Measurements from ENCODE around the gene SLC25A47.
"Not testable (repeated sequence)": the region's sequence is repeated elsewhere in the genome, so short reads cannot be mapped to it uniquely, and the experiment has no call there.

The SLC25A47 gene

GRCh38 chr14:100296729-100297128 is 26.4 kb upstream of the SLC25A47 start:
- not testable (repeated sequence) for H3K9me3 ChIP-seq (ENCODE audit: control insufficient read depth in 2 of 2, low read length in 2 of 2); H3K36me3 ChIP-seq (ENCODE audit: control insufficient read depth in 2 of 2, insufficient read depth in 2 of 2, low read length in 2 of 2); H3K27me3 ChIP-seq (ENCODE audit: control insufficient read depth in 1 of 2, insufficient read depth in 2 of 2, low read length in 2 of 2)
- Histone ChIP-seq H3K27ac (ENCODE audit: low read length) (peak overlapping the region; percentile 85), H3K4me1 (ENCODE audit: control insufficient read depth, insufficient read depth, low read length) (peaks cover 43% of the 10 kb centered on the region), H3K4me3 (ENCODE audit: low read length in 2 of 2) (peak overlapping the region; percentile 49 to 63), H3K9ac (ENCODE audit: low read length in 2 of 2) (peak overlapping the region; percentile 61 to 69)

DNA sequence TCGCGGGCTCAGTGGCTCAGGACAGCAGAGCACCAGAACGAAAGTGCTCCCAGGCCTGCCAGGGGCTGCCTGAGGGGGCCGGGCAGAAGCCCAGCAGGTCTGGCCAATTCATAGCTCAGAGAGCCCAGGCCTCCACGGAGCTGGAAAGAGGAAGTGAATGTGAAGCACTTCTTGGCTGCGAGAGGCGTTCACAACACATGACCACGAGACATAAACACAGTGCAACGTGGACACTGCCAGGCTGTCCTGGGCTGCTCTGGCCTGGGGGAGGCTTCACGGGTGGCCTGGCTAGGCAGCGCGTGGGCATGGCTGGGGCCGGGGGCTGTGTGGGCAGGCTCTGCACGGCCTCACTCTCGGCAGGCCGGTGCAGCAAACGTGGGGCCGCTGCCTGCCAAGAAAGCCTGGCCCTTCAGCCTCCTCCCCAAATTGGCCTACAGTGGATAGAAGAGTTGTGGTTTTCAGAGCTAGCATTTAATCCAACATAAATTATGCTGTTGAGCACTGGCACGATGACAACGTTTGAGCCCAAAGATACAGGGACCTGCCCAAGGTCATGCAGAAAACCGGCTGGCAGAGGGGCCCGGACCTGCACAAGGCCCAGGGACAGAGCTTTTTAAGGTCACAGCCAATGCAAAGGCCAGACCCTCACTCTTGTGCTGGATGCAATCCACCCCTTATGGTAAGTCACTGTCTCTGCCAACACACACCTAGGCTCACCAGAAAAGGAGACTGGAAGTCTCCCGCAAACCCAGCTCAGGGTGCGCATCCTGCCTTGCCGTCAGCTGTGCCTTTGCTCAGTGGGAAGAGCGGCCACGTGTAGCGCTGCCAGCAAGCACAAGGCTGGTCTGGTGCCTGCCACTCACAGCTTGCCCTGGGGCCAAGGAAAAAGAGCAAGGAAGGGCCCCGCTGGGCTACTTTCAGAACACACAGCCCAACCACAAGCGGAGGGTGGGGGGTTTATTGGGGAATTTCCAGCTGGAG is 25.5 kb upstream of the SLC25A47 start:
- peaks cover 0 to 3% of the 10 kb centered on the region in 2 donors for H3K36me3 ChIP-seq (ENCODE audit: control insufficient read depth in 2 of 2, insufficient read depth in 2 of 2, low read length in 2 of 2)
- H3K4me1 ChIP-seq (ENCODE audit: control insufficient read depth, insufficient read depth, low read length) = peaks cover 43% of the 10 kb centered on the region
- H3K9ac ChIP-seq (ENCODE audit: low read length in 2 of 2) = peak overlapping the region; percentile 61 to 69
- peak overlapping the region; percentile 85 for H3K27ac ChIP-seq (ENCODE audit: low read length)
- H3K4me3 ChIP-seq (ENCODE audit: low read length in 2 of 2) = peak overlapping the region; percentile 49 to 63
- no peaks in the 10 kb centered on the region for H3K27me3 ChIP-seq (ENCODE audit: control insufficient read depth in 1 of 2, insufficient read depth in 2 of 2, low read length in 2 of 2)
- no peaks in the 10 kb centered on the region for H3K9me3 ChIP-seq (ENCODE audit: control insufficient read depth in 2 of 2, low read length in 2 of 2)

- no peaks in the 10 kb centered on the region for H3K27me3 ChIP-seq (ENCODE audit: control insufficient read depth in 1 of 2, insufficient read depth in 2 of 2, low read length in 2 of 2)
- no peaks in the 10 kb centered on the region for H3K9me3 ChIP-seq (ENCODE audit: control insufficient read depth in 2 of 2, low read length in 2 of 2)
- H3K4me1 ChIP-seq (ENCODE audit: control insufficient read depth, insufficient read depth, low read length) = peaks cover 47% of the 10 kb centered on the region
- H3K27ac ChIP-seq (ENCODE audit: low read length) = peak overlapping the region; percentile 85
- no peak overlapping the region for H3K4me3 ChIP-seq (ENCODE audit: low read length in 2 of 2)
- peaks cover 0 to 3% of the 10 kb centered on the region in 2 donors for H3K36me3 ChIP-seq (ENCODE audit: control insufficient read depth in 2 of 2, insufficient read depth in 2 of 2, low read length in 2 of 2)
- H3K9ac ChIP-seq (ENCODE audit: low read length in 2 of 2) = no peak overlapping the region
Observed at GRCh38 chr14:100298551-100299237, 24.4 kb upstream of the SLC25A47 start.

DNA sequence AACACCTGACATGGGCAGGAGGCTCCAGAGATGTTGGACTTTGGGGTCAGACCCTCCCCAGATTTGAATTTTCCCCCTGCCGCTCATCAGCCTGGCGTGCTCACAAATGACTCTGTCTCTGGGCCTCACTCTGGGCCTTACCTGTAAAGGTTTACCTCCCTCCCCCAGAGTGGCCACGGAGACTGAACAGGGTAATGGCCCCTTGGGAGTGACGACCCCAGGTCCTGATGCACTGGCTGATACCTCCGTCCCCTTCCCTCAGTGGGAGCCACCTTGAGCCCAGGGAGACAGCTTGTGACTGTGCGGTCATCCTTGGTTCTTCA is 23.9 kb upstream of the SLC25A47 start:
- peaks cover 48% of the 10 kb centered on the region for H3K4me1 ChIP-seq (ENCODE audit: control insufficient read depth, insufficient read depth, low read length)
- H3K4me3 ChIP-seq (ENCODE audit: low read length in 2 of 2) = no peak overlapping the region
- no peak overlapping the region for H3K9ac ChIP-seq (ENCODE audit: low read length in 2 of 2)
- H3K36me3 ChIP-seq (ENCODE audit: control insufficient read depth in 2 of 2, insufficient read depth in 2 of 2, low read length in 2 of 2) = peaks cover 0 to 3% of the 10 kb centered on the region in 2 donors
- no peaks in the 10 kb centered on the region for H3K27me3 ChIP-seq (ENCODE audit: control insufficient read depth in 1 of 2, insufficient read depth in 2 of 2, low read length in 2 of 2)
- H3K27ac ChIP-seq (ENCODE audit: low read length) = peak overlapping the region; percentile 85
- H3K9me3 ChIP-seq (ENCODE audit: control insufficient read depth in 2 of 2, low read length in 2 of 2) = no peaks in the 10 kb centered on the region

DNA sequence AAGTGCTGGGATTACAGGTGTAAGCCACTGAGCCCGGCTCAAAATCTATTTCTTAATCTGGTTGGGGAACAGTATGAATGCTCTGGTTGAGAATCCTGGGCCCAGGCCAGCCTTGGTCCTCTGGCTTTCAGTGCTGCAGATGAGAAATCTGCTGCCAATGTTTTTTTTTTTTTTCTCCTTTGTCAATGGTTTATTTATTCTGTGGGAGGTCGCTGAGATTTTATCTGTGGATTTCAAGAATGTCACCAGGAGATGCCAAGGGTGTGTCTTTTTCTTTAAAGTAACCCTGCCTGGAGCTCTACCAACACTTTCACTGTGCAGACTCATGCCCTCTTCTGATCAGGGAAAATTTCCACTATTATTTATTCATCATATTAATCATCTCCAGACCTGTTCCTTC is 20.5 kb upstream of the SLC25A47 start:
- Histone ChIP-seq H3K9ac (ENCODE audit: low read length in 2 of 2) (no peak overlapping the region), H3K4me1 (ENCODE audit: control insufficient read depth, insufficient read depth, low read length) (peaks cover 43% of the 10 kb centered on the region)

GRCh38 chr14:100303179-100303578 is 20.0 kb upstream of the SLC25A47 start:
- Histone ChIP-seq H3K9me3 (ENCODE audit: control insufficient read depth in 2 of 2, low read length in 2 of 2) (no peaks in the 10 kb centered on the region), H3K4me3 (ENCODE audit: low read length in 2 of 2) (no peak overlapping the region), H3K27ac (ENCODE audit: low read length) (no peak overlapping the region), H3K27me3 (ENCODE audit: control insufficient read depth in 1 of 2, insufficient read depth in 2 of 2, low read length in 2 of 2) (no peaks in the 10 kb centered on the region), H3K9ac (ENCODE audit: low read length in 2 of 2) (no peak overlapping the region), H3K36me3 (ENCODE audit: control insufficient read depth in 2 of 2, insufficient read depth in 2 of 2, low read length in 2 of 2) (peaks cover 0 to 3% of the 10 kb centered on the region in 2 donors), H3K4me1 (ENCODE audit: control insufficient read depth, insufficient read depth, low read length) (peaks cover 42% of the 10 kb centered on the region)

More for the DNA sequence above, 20.5 kb upstream of the SLC25A47 start:
- Histone ChIP-seq H3K27ac (ENCODE audit: low read length) (no peak overlapping the region), H3K9me3 (ENCODE audit: control insufficient read depth in 2 of 2, low read length in 2 of 2) (no peaks in the 10 kb centered on the region), H3K27me3 (ENCODE audit: control insufficient read depth in 1 of 2, insufficient read depth in 2 of 2, low read length in 2 of 2) (no peaks in the 10 kb centered on the region), H3K36me3 (ENCODE audit: control insufficient read depth in 2 of 2, insufficient read depth in 2 of 2, low read length in 2 of 2) (peaks cover 0 to 3% of the 10 kb centered on the region in 2 donors), H3K4me3 (ENCODE audit: low read length in 2 of 2) (no peak overlapping the region)

GRCh38 chr14:100303925-100304324 is 19.2 kb upstream of the SLC25A47 start:
- Histone ChIP-seq H3K4me1 (ENCODE audit: control insufficient read depth, insufficient read depth, low read length) (peaks cover 41% of the 10 kb centered on the region), H3K9me3 (ENCODE audit: control insufficient read depth in 2 of 2, low read length in 2 of 2) (no peaks in the 10 kb centered on the region), H3K9ac (ENCODE audit: low read length in 2 of 2) (no peak overlapping the region), H3K27me3 (ENCODE audit: control insufficient read depth in 1 of 2, insufficient read depth in 2 of 2, low read length in 2 of 2) (no peaks in the 10 kb centered on the region), H3K4me3 (ENCODE audit: low read length in 2 of 2) (no peak overlapping the region), H3K36me3 (ENCODE audit: control insufficient read depth in 2 of 2, insufficient read depth in 2 of 2, low read length in 2 of 2) (no peaks in the 10 kb centered on the region), H3K27ac (ENCODE audit: low read length) (no peak overlapping the region)

- Histone ChIP-seq H3K27me3 (ENCODE audit: control insufficient read depth in 1 of 2, insufficient read depth in 2 of 2, low read length in 2 of 2) (no peaks in the 10 kb centered on the region), H3K4me1 (ENCODE audit: control insufficient read depth, insufficient read depth, low read length) (peaks cover 36% of the 10 kb centered on the region), H3K27ac (ENCODE audit: low read length) (peak overlapping the region; percentile 73), H3K36me3 (ENCODE audit: control insufficient read depth in 2 of 2, insufficient read depth in 2 of 2, low read length in 2 of 2) (no peaks in the 10 kb centered on the region), H3K9me3 (ENCODE audit: control insufficient read depth in 2 of 2, low read length in 2 of 2) (no peaks in the 10 kb centered on the region), H3K4me3 (ENCODE audit: low read length in 2 of 2) (peak overlapping the region; percentile 67 to 81), H3K9ac (ENCODE audit: low read length in 2 of 2) (peak overlapping the region; percentile 42 to 51)
Observed at GRCh38 chr14:100304825-100305323, 18.3 kb upstream of the SLC25A47 start.

DNA sequence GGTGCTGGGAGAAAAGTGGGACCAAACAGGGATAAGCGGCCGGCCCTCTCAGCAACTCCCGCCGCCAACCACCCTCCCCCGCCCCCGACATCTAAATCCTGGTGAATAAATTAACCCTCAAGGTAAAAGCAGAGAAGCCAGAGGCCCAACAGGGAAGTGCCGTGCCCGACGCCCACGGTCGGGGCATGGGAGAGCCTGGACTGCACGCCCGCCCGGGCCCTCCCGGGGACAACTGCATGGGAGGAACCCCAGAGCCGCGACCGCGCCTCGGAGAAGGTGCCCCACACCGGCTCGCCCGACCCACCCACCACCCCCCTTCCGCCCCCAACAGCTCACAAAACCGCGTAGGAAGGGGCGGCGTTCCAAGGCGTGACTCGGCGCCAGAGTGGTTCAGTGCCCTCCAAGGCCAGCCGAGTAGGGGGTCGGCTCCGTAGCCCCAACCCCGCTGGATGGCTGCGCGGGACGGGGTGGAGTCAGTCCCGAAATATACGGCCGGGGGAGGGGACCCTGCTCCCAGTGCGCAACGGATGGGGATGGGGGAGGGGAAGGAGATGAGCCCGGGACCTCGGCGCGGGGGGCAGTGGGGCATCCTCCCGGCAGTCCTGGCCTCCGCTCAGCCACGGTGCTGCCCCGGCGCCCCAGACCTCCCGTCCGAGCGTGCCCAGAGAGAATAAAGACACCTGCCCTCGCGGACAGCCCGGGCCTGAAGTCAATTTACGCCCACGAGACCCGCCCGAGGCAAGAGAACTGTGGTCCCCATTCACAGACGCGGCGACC is 17.6 kb upstream of the SLC25A47 start:
- H3K36me3 ChIP-seq (ENCODE audit: control insufficient read depth in 2 of 2, insufficient read depth in 2 of 2, low read length in 2 of 2) = no peaks in the 10 kb centered on the region
- H3K4me1 ChIP-seq (ENCODE audit: control insufficient read depth, insufficient read depth, low read length) = peaks cover 36% of the 10 kb centered on the region
- H3K27me3 ChIP-seq (ENCODE audit: control insufficient read depth in 1 of 2, insufficient read depth in 2 of 2, low read length in 2 of 2) = no peaks in the 10 kb centered on the region
- peak overlapping the region; percentile 42 to 63 for H3K9ac ChIP-seq (ENCODE audit: low read length in 2 of 2)
- peak overlapping the region; percentile 73 for H3K27ac ChIP-seq (ENCODE audit: low read length)
- H3K9me3 ChIP-seq (ENCODE audit: control insufficient read depth in 2 of 2, low read length in 2 of 2) = no peaks in the 10 kb centered on the region
- peak overlapping the region; percentile 67 to 81 for H3K4me3 ChIP-seq (ENCODE audit: low read length in 2 of 2)

Data from stomach smooth muscle (tissue), 2 donors.